ENCODE data around the gene CCNDBP1. TPM values are rescaled to one million over a fixed set of nuclear protein-coding genes. Genes with fewer than 3 reads are reported as not detected.

The CCNDBP1 gene
- total and polyA plus RNA-seq, 2 experiments from 2014 or later = 87.9 to 100 TPM

DNA sequence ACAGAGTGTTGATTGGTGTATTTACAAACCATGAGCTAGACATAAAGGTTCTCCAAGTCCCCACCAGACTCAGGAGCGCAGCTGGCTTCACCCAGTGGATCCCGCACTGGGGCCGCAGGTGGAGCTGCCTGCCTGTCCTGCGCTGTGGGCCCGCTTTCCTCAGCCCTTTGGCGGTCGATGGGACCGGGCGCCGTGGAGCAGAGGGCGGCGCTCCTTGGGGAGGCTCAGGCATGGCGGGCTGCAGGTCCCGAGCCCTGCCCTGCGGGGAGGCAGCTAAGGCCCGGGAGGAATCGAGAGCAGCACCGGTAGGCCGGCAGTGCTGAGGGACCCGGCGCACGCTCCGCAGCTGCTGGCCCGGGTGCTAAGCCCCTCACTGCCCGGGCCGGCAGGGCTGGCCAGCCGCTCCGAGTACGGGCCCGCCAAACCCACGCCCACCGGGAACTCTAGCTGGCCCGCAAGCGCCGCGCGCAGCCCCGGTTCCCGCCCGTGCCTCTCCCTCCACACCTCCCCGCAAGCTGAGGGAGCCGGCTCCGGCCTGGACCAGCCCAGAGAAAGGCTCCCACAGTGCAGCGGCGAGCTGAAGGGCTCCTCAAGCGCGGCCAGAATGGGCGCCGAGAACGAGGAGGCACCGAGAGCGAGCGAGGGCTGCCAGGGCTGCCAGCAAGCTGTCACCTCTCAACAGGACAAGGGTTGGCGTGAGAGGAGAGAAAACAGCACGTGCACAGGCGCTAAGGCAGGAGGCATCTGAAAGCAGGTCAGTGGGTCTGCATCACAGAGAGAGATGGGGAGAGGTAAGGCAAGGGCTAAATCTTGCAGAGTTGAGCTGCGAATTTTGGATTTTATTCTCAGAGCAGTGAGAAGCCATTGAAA is 41.5 kb downstream of the CCNDBP1 start:
- H3K9me3 ChIP-seq (ENCODE audit: low read depth) = no peaks in the 10 kb centered on the region
- H3K9ac ChIP-seq = no peak overlapping the region
- no peaks in the 10 kb centered on the region for H4K20me1 ChIP-seq (ENCODE audit: insufficient read depth)
- H3K4me1 ChIP-seq (ENCODE audit: insufficient read depth) = peaks cover 4% of the 10 kb centered on the region; the same call in 1 of the 2 replicates
- no peak for TF ChIP-seq EZH2phosphoT487 (IDR thresholded peaks at IDR 0.05; ENCODE audit: insufficient read depth, low read depth)
- TF ChIP-seq EZH2 (IDR thresholded peaks at IDR 0.05; ENCODE audit: insufficient read depth, poor library complexity, severe bottlenecking) = no peak
- H3K36me3 ChIP-seq (ENCODE audit: low read depth) = no peaks in the 10 kb centered on the region
- H3K79me2 ChIP-seq (ENCODE audit: insufficient read depth) = no peaks in the 10 kb centered on the region
- H3K27ac ChIP-seq = no peak overlapping the region
- H3K4me3 ChIP-seq = no peak overlapping the region
- H3K9me2 ChIP-seq (ENCODE audit: insufficient read depth) = no peaks in the 10 kb centered on the region
- no peak overlapping the region for H2AFZ ChIP-seq
- DNase-seq = no peak
- H3F3A ChIP-seq (ENCODE audit: insufficient read depth) = no peaks in the 10 kb centered on the region
- in situ Hi-C loops (cut with MboI) = no loop called here
- peaks cover 4% of the 10 kb centered on the region; the same call in 1 of the 2 replicates for H3K27me3 ChIP-seq (replicated peaks; ENCODE audit: insufficient read depth)
- 84 to 86% methylated on average over 35 to 50 of the region's 57 CpGs for WGBS, 2 experiments (ENCODE audit: low coverage in 1 of 2, low lambda C conversion rate in 2 of 2, missing lambda C conversion rate in 2 of 2)
- H3K4me2 ChIP-seq (ENCODE audit: unreplicated experiment) = no peak overlapping the region

DNA sequence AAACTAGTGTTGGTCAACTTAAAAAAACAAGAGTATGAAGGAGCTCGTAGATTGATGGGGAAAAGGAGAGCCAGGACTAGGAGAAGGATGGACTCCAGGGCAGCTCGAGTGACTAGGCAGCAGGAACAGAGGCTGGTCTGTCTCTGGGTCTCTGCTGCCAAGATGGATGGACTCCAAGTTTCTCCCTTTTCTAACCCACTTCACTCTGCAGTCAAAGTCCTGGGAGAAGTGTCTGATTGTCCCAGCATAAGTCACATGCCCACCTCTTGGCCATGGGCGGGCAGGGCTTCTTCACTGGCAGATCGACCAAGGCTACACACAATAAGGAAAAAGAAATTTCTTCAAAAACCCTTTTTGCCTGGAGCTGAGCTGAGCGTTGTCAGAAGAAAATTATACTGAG is 44.8 kb downstream of the CCNDBP1 start:
- Histone ChIP-seq H3K9me2 (ENCODE audit: insufficient read depth) (no peaks in the 10 kb centered on the region), H3K27me3 (replicated peaks; ENCODE audit: insufficient read depth) (peaks cover 14% of the 10 kb centered on the region), H3K9ac (no peak overlapping the region), H4K20me1 (ENCODE audit: insufficient read depth) (no peaks in the 10 kb centered on the region), H2AFZ (no peak overlapping the region), H3K36me3 (ENCODE audit: low read depth) (no peaks in the 10 kb centered on the region), H3K4me3 (no peak overlapping the region), H3K79me2 (ENCODE audit: insufficient read depth) (no peaks in the 10 kb centered on the region), H3K27ac (no peak overlapping the region), H3K4me2 (ENCODE audit: unreplicated experiment) (no peak overlapping the region), H3F3A (ENCODE audit: insufficient read depth) (no peaks in the 10 kb centered on the region), H3K4me1 (ENCODE audit: insufficient read depth) (peaks cover 4% of the 10 kb centered on the region; the same call in 1 of the 2 replicates), H3K9me3 (ENCODE audit: low read depth) (no peaks in the 10 kb centered on the region)
- no peak for TF ChIP-seq EZH2 (IDR thresholded peaks at IDR 0.05; ENCODE audit: insufficient read depth, poor library complexity, severe bottlenecking)
- no peak for TF ChIP-seq EZH2phosphoT487 (IDR thresholded peaks at IDR 0.05; ENCODE audit: insufficient read depth, low read depth)
- DNase-seq = no peak
- 30 to 31% methylated on average over 5 of the region's 5 CpGs for WGBS, 2 experiments (ENCODE audit: low coverage in 1 of 2, low lambda C conversion rate in 2 of 2, missing lambda C conversion rate in 2 of 2)
- in situ Hi-C loops (cut with MboI) = no loop called here

DNA sequence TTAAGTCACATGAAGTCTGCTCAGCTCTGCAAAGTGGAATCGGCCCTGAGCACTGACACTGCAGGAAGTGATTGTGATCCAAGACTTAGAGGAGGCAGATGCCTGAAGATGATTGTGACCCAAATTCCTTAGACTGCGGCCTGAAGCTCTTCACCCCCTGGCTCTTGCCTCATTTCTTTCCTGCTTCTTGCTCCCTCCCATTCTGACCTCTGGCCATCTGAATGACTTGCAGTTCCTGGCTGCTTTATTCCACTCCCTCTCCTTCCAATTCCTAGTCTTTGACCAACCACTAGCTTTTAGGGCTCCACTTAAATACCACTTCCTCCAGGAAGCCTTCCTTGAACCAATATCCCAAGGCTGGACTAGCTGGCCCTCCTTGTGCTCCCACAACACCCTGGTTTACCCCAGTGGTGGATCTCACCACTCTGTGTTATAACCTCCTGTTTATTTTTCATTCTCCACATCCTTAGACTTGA is 45.5 kb downstream of the CCNDBP1 start:
- no peaks in the 10 kb centered on the region for H3K79me2 ChIP-seq (ENCODE audit: insufficient read depth)
- H3K9me3 ChIP-seq (ENCODE audit: low read depth) = no peaks in the 10 kb centered on the region
- peak overlapping the region; percentile 34 for H3K27ac ChIP-seq
- WGBS, 2 experiments (ENCODE audit: low coverage in 1 of 2, low lambda C conversion rate in 2 of 2, missing lambda C conversion rate in 2 of 2) = 15 to 23% methylated on average over 2 of the region's 2 CpGs
- H3K27me3 ChIP-seq (replicated peaks; ENCODE audit: insufficient read depth) = peaks cover 18% of the 10 kb centered on the region
- no peaks in the 10 kb centered on the region for H3K9me2 ChIP-seq (ENCODE audit: insufficient read depth)
- DNase-seq = peak; percentile 62
- peaks cover 4% of the 10 kb centered on the region; the same call in 1 of the 2 replicates for H3K4me1 ChIP-seq (ENCODE audit: insufficient read depth)
- no peaks in the 10 kb centered on the region for H3K36me3 ChIP-seq (ENCODE audit: low read depth)
- no peak overlapping the region for H3K4me3 ChIP-seq
- no peak overlapping the region for H2AFZ ChIP-seq
- H3F3A ChIP-seq (ENCODE audit: insufficient read depth) = no peaks in the 10 kb centered on the region
- in situ Hi-C loops (cut with MboI) = no loop called here
- no peaks in the 10 kb centered on the region for H4K20me1 ChIP-seq (ENCODE audit: insufficient read depth)
- H3K9ac ChIP-seq = no peak overlapping the region
- no peak for TF ChIP-seq EZH2phosphoT487 (IDR thresholded peaks at IDR 0.05; ENCODE audit: insufficient read depth, low read depth)
- TF ChIP-seq EZH2 (IDR thresholded peaks at IDR 0.05; ENCODE audit: insufficient read depth, poor library complexity, severe bottlenecking) = no peak
- H3K4me2 ChIP-seq (ENCODE audit: unreplicated experiment) = no peak overlapping the region

DNA sequence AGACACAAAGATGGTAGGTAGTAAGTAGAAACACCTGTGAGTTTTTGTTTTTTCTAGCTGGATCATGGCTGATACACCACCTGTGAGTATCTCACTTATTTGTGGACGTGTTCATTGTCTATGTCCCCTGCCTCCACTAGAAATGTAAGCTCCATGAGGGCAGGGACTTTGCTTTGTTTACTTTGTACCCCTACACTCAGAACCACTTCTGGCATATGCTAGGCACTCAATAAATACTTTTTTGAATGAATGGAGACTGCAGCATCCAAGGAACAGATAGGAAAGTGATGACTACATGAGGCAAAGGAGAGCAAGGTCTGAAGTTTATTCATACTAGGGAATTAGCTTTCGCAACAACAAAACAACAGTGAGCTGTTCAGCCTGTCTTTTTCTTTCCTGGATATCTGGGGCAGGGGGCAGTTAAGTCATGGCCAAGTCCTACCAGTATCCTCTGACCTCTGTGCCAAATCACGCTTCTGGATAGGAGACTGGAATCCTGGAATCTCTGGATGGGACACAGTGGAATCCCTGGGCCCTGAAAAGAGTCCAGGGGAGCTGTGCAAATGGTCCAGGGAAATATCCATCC is 47.2 kb downstream of the CCNDBP1 start:
- H3K36me3 ChIP-seq (ENCODE audit: low read depth) = no peaks in the 10 kb centered on the region
- H3K27me3 ChIP-seq (replicated peaks; ENCODE audit: insufficient read depth) = peaks cover 24% of the 10 kb centered on the region
- in situ Hi-C loops (cut with MboI) = no loop called here
- no peaks in the 10 kb centered on the region for H4K20me1 ChIP-seq (ENCODE audit: insufficient read depth)
- 55 to 60% methylated on average over 3 of the region's 3 CpGs for WGBS, 2 experiments (ENCODE audit: low coverage in 1 of 2, low lambda C conversion rate in 2 of 2, missing lambda C conversion rate in 2 of 2)
- H2AFZ ChIP-seq = no peak overlapping the region
- no peaks in the 10 kb centered on the region for H3K9me3 ChIP-seq (ENCODE audit: low read depth)
- no peaks in the 10 kb centered on the region for H3F3A ChIP-seq (ENCODE audit: insufficient read depth)
- H3K4me3 ChIP-seq = no peak overlapping the region
- no peaks in the 10 kb centered on the region for H3K9me2 ChIP-seq (ENCODE audit: insufficient read depth)
- peak; percentile 32 for DNase-seq
- TF ChIP-seq EZH2 (IDR thresholded peaks at IDR 0.05; ENCODE audit: insufficient read depth, poor library complexity, severe bottlenecking) = no peak
- TF ChIP-seq EZH2phosphoT487 (IDR thresholded peaks at IDR 0.05; ENCODE audit: insufficient read depth, low read depth) = no peak
- H3K9ac ChIP-seq = no peak overlapping the region
- H3K4me2 ChIP-seq (ENCODE audit: unreplicated experiment) = no peak overlapping the region
- no peaks in the 10 kb centered on the region for H3K79me2 ChIP-seq (ENCODE audit: insufficient read depth)
- H3K4me1 ChIP-seq (ENCODE audit: insufficient read depth) = peaks cover 4% of the 10 kb centered on the region; the same call in 1 of the 2 replicates
- no peak overlapping the region for H3K27ac ChIP-seq
